Posterior vena cava (tissue), 2 donors: ENCODE data around the gene NDC80. TPM values are rescaled to one million over a fixed set of nuclear protein-coding genes. Genes with fewer than 3 reads are reported as not detected.
"Not testable (repeated sequence)": the region's sequence is repeated elsewhere in the genome, so short reads cannot be mapped to it uniquely, and the experiment has no call there.

Source experiments
- DNase-seq: peaks from one replicate; pipeline ENCODE4 v3.0.0-alpha.2; 2020; ENCODE audit warnings: low spot score
- intact Hi-C, 2 donors: fragments of 100-400 bp; cut with DNase I; formaldehyde crosslinking; loops; one replicate each; pipeline versions ENCODE4 v1.14.1 to v1.14.2; 2022 to 2023
- long read RNA-seq, 2 donors: library from polyadenylated mRNA; unstranded; transcript quantifications; one replicate each; pipeline ENCODE4 v2.0.0, GENCODE V29; 2020 to 2021
- total RNA-seq, 2 donors: library from RNA; stranded (reverse); fragmentation: NEBNext Ultra II Directional; extraction: Animal tissue kit (Norgen Biotek cat#: 25700); gene quantifications; one replicate each; pipeline ENCODE4 v1.2.1, GENCODE V29; 2021
- donor health status: DM: yes; HTN: yes; CAD: no.
- donor health status: DM: yes; HTN: yes; CAD: no.

Gene NDC80
- total RNA-seq = 1 to 10 TPM in 1 of 2 donors, under 1 TPM in 1; 0.48 to 1.4 TPM
- long read RNA-seq, donor 1 = 0 reads
- long read RNA-seq, donor 2 = 0 reads

GRCh38 chr18:2571200-2572170, at the start of gene NDC80, which contains the start of gene METTL4:
Gene NDC80 (plus strand): TSS chr18:2571557. CDS start chr18:2572986, 1,429 bp downstream.
Gene METTL4 (minus strand): TSS chr18:2571505. CDS start chr18:2567216, 4,289 bp downstream.
- intact Hi-C loops = loop anchor here in 1 of 2 donors (2.0 kb wide), 1 partner anchor 85 kb away; no protein-coding TSS in a partner anchor
- peak; percentile 96 for DNase-seq

- DNase-seq = no peak
- intact Hi-C loops = no loop called here
These were observed 49.2 kb upstream of the NDC80 start for GRCh38 chr18:2522112-2522511.

- DNase-seq, intact Hi-C loops: not testable (repeated sequence)
These were observed 46.6 kb upstream of the NDC80 start for GRCh38 chr18:2524794-2525198.

GRCh38 chr18:2526329-2526728, 45.0 kb upstream of the NDC80 start:
- DNase-seq = no peak
- intact Hi-C loops = no loop called here

GRCh38 chr18:2529154-2529553, 42.2 kb upstream of the NDC80 start:
- no peak for DNase-seq
- intact Hi-C loops = no loop called here

GRCh38 chr18:2531751-2532150, 39.6 kb upstream of the NDC80 start:
- intact Hi-C loops = loop anchor here in 1 of 2 donors (5.0 kb wide), 1 partner anchor 504 kb away; no protein-coding TSS in a partner anchor
- no peak for DNase-seq

- DNase-seq = no peak
- intact Hi-C loops = loop anchor here in 1 of 2 donors (5.0 kb wide), 1 partner anchor 505 kb away; no protein-coding TSS in a partner anchor
These were observed 38.6 kb upstream of the NDC80 start for GRCh38 chr18:2532797-2533196.

- no peak for DNase-seq
- intact Hi-C loops = loop anchor here in 1 of 2 donors (5.0 kb wide), 1 partner anchor 508 kb away; no protein-coding TSS in a partner anchor
These were observed 36.5 kb upstream of the NDC80 start for GRCh38 chr18:2534906-2535305.

- intact Hi-C loops = no loop called here
- no peak for DNase-seq
These were observed 35.9 kb upstream of the NDC80 start for GRCh38 chr18:2535419-2535910.

GRCh38 chr18:2536063-2536462, 35.3 kb upstream of the NDC80 start:
- no peak for DNase-seq
- intact Hi-C loops = no loop called here

GRCh38 chr18:2536493-2536892, 34.9 kb upstream of the NDC80 start:
- DNase-seq = no peak
- intact Hi-C loops = no loop called here

GRCh38 chr18:2537296-2537695, 34.1 kb upstream of the NDC80 start:
- no peak for DNase-seq
- intact Hi-C loops = no loop called here

- DNase-seq = no peak
- intact Hi-C loops = no loop called here
These were observed 33.1 kb upstream of the NDC80 start for GRCh38 chr18:2538236-2538635.

- DNase-seq = no peak
- intact Hi-C loops = no loop called here
These were observed 32.5 kb upstream of the NDC80 start for GRCh38 chr18:2538844-2539243.

- intact Hi-C loops = loop anchor here in 1 of 2 donors (10.0 kb wide), 1 partner anchor 956 kb away; no protein-coding TSS in a partner anchor
- DNase-seq = no peak
These were observed 30.8 kb upstream of the NDC80 start for GRCh38 chr18:2540575-2540974.

- intact Hi-C loops = loop anchor here in 1 of 2 donors (10.0 kb wide), 1 partner anchor 957 kb away; no protein-coding TSS in a partner anchor
- DNase-seq = not testable (repeated sequence)
These were observed 29.3 kb upstream of the NDC80 start for GRCh38 chr18:2541925-2542563.

- intact Hi-C loops = loop anchor here (5.0 to 10.0 kb wide), 2 partner anchors 443 to 960 kb away; no protein-coding TSS in a partner anchor
- DNase-seq = no peak
These were observed 26.2 kb upstream of the NDC80 start for GRCh38 chr18:2545155-2545554.

GRCh38 chr18:2547477-2548087, 23.8 kb upstream of the NDC80 start:
- no peak for DNase-seq
- intact Hi-C loops = loop anchor here (5.0 to 10.0 kb wide), 2 partner anchors 445 to 963 kb away; no protein-coding TSS in a partner anchor

GRCh38 chr18:2549462-2549861, 21.9 kb upstream of the NDC80 start:
- no peak for DNase-seq
- intact Hi-C loops = loop anchor here (5.0 to 10.0 kb wide), 2 partner anchors 447 to 965 kb away; no protein-coding TSS in a partner anchor
